CD4-positive, alpha-beta T cell treated with Interleukin-17A for 1 hour (primary cell): ENCODE measurements around the gene SEC24D.

Experiments
- DNase-seq: peaks from one replicate; pipeline ENCODE4 v3.0.0-alpha.2; 2020

The SEC24D gene

GRCh38 chr4:118772767-118773428 is 63.0 kb downstream of the SEC24D start:
- no peak for DNase-seq

- peak; percentile 65 for DNase-seq
Observed at GRCh38 chr4:118772081-118772766, 63.7 kb downstream of the SEC24D start.

- DNase-seq: no peak
Observed at GRCh38 chr4:118770741-118771187, 65.2 kb downstream of the SEC24D start.

GRCh38 chr4:118769161-118769560 is 66.8 kb downstream of the SEC24D start:
- no peak for DNase-seq

GRCh38 chr4:118767109-118767508 is 68.8 kb downstream of the SEC24D start:
- DNase-seq: no peak

- no peak for DNase-seq
Observed at GRCh38 chr4:118765399-118765798, 70.5 kb downstream of the SEC24D start.

GRCh38 chr4:118762730-118763477 is 73.0 kb downstream of the SEC24D start:
- no peak for DNase-seq

GRCh38 chr4:118762155-118762554 is 73.8 kb downstream of the SEC24D start:
- no peak for DNase-seq

GRCh38 chr4:118761397-118762016 is 74.4 kb downstream of the SEC24D start:
- no peak for DNase-seq

GRCh38 chr4:118760493-118760892 is 75.4 kb downstream of the SEC24D start:
- no peak for DNase-seq

- DNase-seq: no peak
Observed at GRCh38 chr4:118760092-118760491, 75.8 kb downstream of the SEC24D start.

- no peak for DNase-seq
Observed at GRCh38 chr4:118759481-118759880, 76.4 kb downstream of the SEC24D start.

GRCh38 chr4:118758293-118758692 is 77.6 kb downstream of the SEC24D start:
- no peak for DNase-seq

- DNase-seq: no peak
Observed at GRCh38 chr4:118757761-118758251, 78.1 kb downstream of the SEC24D start.

GRCh38 chr4:118756958-118757357 is 79.0 kb downstream of the SEC24D start:
- no peak for DNase-seq

GRCh38 chr4:118756429-118756828 is 79.5 kb downstream of the SEC24D start:
- DNase-seq: no peak

GRCh38 chr4:118755438-118756226 is 80.3 kb downstream of the SEC24D start:
- DNase-seq: no peak

- no peak for DNase-seq
Observed at GRCh38 chr4:118754890-118755289, 81.0 kb downstream of the SEC24D start.

- no peak for DNase-seq
Observed at GRCh38 chr4:118753685-118754084, 82.2 kb downstream of the SEC24D start.

- DNase-seq: no peak
Observed at GRCh38 chr4:118753096-118753495, 82.8 kb downstream of the SEC24D start.

GRCh38 chr4:118752551-118752950 is 83.4 kb downstream of the SEC24D start:
- no peak for DNase-seq

- DNase-seq: no peak
Observed at GRCh38 chr4:118751629-118752323, 84.2 kb downstream of the SEC24D start.
